ENCODE data around the gene CLN5. TPM values are rescaled to one million over a fixed set of nuclear protein-coding genes. Genes with fewer than 3 reads are reported as not detected.

CLN5 gene
- total and polyA plus RNA-seq, 2 of the 4 experiments (the other 2 are of a cell fraction) = 11.3 to 15.1 TPM

GRCh38 chr13:76993473-76993872 is 1.6 kb downstream of the CLN5 start:
- WGBS, 2 experiments (ENCODE audit: extremely low coverage in 2 of 2, insufficient read length in 1 of 2) = no CpG with 5 or more reads among the region's 5 CpGs
- in situ Hi-C loops (cut with MboI; ENCODE audit: low sequenced_read_pairs) (loop anchor here (25.0 kb wide), 1 partner anchor 1306 kb away; no protein-coding TSS in a partner anchor), dilution Hi-C loops (cut with HindIII; ENCODE audit: low sequenced_read_pairs, unreplicated experiment) (no loop called here), intact Hi-C loops (cut with micrococcal nuclease) (loop anchor here (5.0 kb wide), 1 partner anchor 836 kb away; no protein-coding TSS in a partner anchor)
- H2AK5ac ChIP-seq (ENCODE audit: low read depth, low read length) = no peak overlapping the region
- ChIA-PET POLR2A (ENCODE audit: unreplicated experiment) (no interaction called here), CTCF (interaction anchor here (0.7 to 3.7 kb wide), 3 partner anchors 9 to 285 kb away, joined by 3 to 15 read pairs (median 14); no protein-coding TSS in a partner anchor)
- H3K79me1 ChIP-seq (ENCODE audit: low read depth in 1 of 2, low read length in 2 of 2) = peaks cover 23 to 35% of the 10 kb centered on the region in 2 experiments
- no peak overlapping the region for H3K23ac ChIP-seq (ENCODE audit: low read depth, low read length)
- H3K27ac ChIP-seq (ENCODE audit: insufficient read depth, low read length) = no peak overlapping the region
- TF ChIP-seq MAFK (IDR thresholded peaks at IDR 0.05; ENCODE audit: low read depth, low read length) (peak; percentile 78), NFE2L2 (IDR thresholded peaks at IDR 0.05; ENCODE audit: low read depth, low read length) (no peak)
- H3K4ac ChIP-seq (ENCODE audit: low read depth, low read length) = no peak overlapping the region
- H2AFZ ChIP-seq (replicated peaks; ENCODE audit: low read length, poor library complexity) = no peak overlapping the region
- no peak overlapping the region for H4K5ac ChIP-seq (ENCODE audit: low read depth, low read length)
- H4K20me1 ChIP-seq (ENCODE audit: insufficient read depth, low read length) = no peaks in the 10 kb centered on the region
- H3K56ac ChIP-seq (ENCODE audit: extremely low read depth, insufficient read depth, low read length) = no peak overlapping the region
- H3K9me3 ChIP-seq (ENCODE audit: control insufficient read depth, insufficient read depth, low read length) = no peaks in the 10 kb centered on the region
- no peak overlapping the region for H3K14ac ChIP-seq (replicated peaks; ENCODE audit: low read depth, low read length)
- no peak overlapping the region for H2BK20ac ChIP-seq (ENCODE audit: low read depth, low read length)
- H3K4me1 ChIP-seq (ENCODE audit: control insufficient read depth, insufficient read depth, low read length) = peaks cover 4% of the 10 kb centered on the region; the same call in 1 of the 2 replicates
- H2BK15ac ChIP-seq (ENCODE audit: low read depth, low read length) = no peak overlapping the region
- no peak overlapping the region for H3K9ac ChIP-seq (ENCODE audit: low read depth, low read length)
- H4K91ac ChIP-seq (ENCODE audit: insufficient read depth, low read depth, low read length) = no peak overlapping the region
- H3K4me2 ChIP-seq (ENCODE audit: low read depth, low read length) = peak overlapping the region; percentile 68; the same call in 1 of the 2 replicates
- no peak for ATAC-seq (ENCODE audit: low read depth)
- no peak overlapping the region for H2AK9ac ChIP-seq (replicated peaks; ENCODE audit: low read depth, low read length, poor library complexity)
- no TSS peak for BruUV-seq (replicated peaks)
- no peaks in the 10 kb centered on the region for H3K27me3 ChIP-seq (ENCODE audit: control insufficient read depth, insufficient read depth, low read length)
- DNase-seq = no peak
- no peak overlapping the region for H3K4me3 ChIP-seq (ENCODE audit: insufficient read depth, low read depth, low read length)
- no peak overlapping the region for H4K8ac ChIP-seq (ENCODE audit: low read depth in 2 of 2, low read length in 2 of 2)
- H2BK5ac ChIP-seq (ENCODE audit: low read depth, low read length, poor library complexity, severe bottlenecking) = no peak overlapping the region
- no peak overlapping the region for H3K18ac ChIP-seq (ENCODE audit: low read depth, low read length)
- peaks cover 6% of the 10 kb centered on the region for H3K36me3 ChIP-seq (ENCODE audit: control insufficient read depth, insufficient read depth, low read length)
- H3K9me1 ChIP-seq (ENCODE audit: insufficient read depth, low read length) = peaks cover 7% of the 10 kb centered on the region
- no peak overlapping the region for H2BK120ac ChIP-seq (ENCODE audit: low read depth, low read length)
